Stimulated activated CD4-positive, alpha-beta T cell treated with anti-CD3 and anti-CD28 coated beads, Interleukin-1b, Interleukin-23, amount 100 ng/mL, for 1 hour (primary cell): ENCODE data around the gene EAF1.
"Not testable (repeated sequence)": the region's sequence is repeated elsewhere in the genome, so short reads cannot be mapped to it uniquely, and the experiment has no call there.

Experiments
- DNase-seq, 2 donors: peaks; one replicate each; pipeline ENCODE4 v3.0.0-alpha.2; 2020; ENCODE audit warnings: low read depth in 2 of 2

EAF1 gene

DNA sequence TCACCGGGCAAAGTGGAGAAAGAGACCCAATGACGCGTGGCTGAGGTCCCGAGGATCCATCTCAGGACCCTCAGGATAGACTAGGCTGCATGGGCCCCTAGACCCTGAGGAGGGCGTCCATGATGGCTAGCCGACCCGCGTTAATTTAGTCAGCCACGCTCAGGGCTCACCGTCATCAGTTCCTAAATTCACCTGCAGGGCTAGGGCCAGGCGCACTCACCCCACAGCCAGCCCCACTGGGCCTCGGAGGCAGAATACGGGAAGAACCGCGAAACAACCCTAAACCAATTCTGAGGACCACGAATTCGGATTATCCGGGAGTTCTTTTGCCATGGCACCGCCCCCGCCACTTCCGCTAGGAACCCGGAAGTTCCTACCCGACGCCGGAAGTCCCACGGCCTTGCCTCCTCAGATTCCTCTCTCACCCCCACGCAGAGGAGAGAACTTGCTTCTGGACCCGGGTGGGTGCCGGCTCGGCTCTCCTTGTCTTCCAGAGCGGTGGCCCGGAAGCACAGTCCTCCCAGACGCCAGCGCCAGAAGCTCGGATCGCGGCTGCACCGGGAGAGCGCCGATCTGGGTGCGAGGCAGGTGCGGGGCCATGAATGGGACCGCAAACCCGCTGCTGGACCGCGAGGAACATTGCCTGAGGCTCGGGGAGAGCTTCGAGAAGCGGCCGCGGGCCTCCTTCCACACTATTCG, at the start of gene EAF1, which contains the start of gene METTL6:
Gene EAF1, plus strand, starts transcription at position 417 of the 699 bp plus-strand sequence. Its CDS starts 182 bp downstream, at position 599.
Gene METTL6, minus strand, starts transcription at position 363 of the 699 bp plus-strand sequence. CDS start 1,033 bp downstream, outside the sequence.
- DNase-seq = peak; percentile 38 to 76

GRCh38 chr3:15377961-15378791, 49.2 kb upstream of the EAF1 start:
- peak; percentile 81 for DNase-seq

- no peak for DNase-seq
These were observed 46.2 kb upstream of the EAF1 start for GRCh38 chr3:15380980-15381890.

- no peak for DNase-seq
These were observed 44.9 kb upstream of the EAF1 start for GRCh38 chr3:15382405-15382923.

DNA sequence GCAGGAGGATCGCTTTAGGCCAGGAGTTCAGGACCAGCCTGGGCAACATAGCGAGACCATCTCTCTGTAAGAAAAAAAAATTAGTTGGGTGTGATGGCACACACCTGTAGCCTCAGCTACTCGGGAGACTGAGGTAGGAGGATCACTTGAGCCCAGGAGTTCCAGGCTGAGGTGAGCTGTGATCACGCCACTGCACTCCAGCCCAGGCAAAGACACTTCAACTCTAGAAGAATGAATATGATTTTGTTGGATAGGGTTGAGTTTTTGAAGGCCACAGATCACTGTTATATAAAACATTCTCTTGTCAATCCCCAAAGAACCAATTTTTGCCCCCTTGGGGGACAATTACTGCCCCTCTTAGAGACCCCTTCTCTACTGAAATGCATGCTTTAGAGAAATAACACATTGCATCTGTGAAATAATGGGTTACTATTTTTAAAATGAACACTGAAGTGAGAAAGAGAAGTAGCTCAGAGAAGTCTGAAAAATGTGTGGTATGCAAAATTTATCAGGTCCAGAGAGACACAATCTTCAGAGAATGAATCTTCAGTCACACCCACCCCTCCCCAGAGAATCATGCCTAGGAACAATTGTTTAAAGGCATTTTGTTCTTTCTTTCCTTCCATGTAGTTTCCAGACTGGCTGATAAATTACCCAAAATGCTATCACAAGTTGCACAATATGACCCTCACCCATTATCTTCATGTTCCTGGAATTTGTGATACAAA, 42.7 kb upstream of the EAF1 start:
- no peak for DNase-seq

GRCh38 chr3:15385238-15385695, 42.1 kb upstream of the EAF1 start:
- not testable (repeated sequence) for DNase-seq

- DNase-seq = no peak
These were observed 41.3 kb upstream of the EAF1 start for GRCh38 chr3:15385901-15386653.

- not testable (repeated sequence) for DNase-seq
These were observed 40.8 kb upstream of the EAF1 start for GRCh38 chr3:15386654-15386955.

DNA sequence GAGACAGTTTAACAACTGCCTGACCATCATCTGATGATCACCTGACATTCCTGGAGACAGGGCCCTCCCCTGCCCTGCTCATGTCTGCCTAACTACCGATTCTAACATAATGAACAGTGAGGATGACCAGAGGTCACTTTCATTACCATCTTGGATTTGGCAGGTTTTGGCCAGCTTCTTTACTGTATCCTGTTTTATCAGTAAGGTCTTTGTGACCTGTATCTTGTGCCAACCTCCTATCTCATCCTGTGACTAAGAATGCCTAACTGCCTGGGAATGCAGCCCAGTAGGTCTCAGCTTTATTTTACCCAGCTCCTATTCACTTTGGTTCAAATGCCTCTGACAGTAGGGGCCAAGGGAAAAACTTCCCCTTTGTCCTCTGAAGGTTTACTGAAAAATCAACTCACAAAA, 40.2 kb upstream of the EAF1 start:
- no peak for DNase-seq

GRCh38 chr3:15387735-15388134, 39.7 kb upstream of the EAF1 start:
- DNase-seq = no peak

GRCh38 chr3:15388335-15388734, 39.1 kb upstream of the EAF1 start:
- not testable (repeated sequence) for DNase-seq

DNA sequence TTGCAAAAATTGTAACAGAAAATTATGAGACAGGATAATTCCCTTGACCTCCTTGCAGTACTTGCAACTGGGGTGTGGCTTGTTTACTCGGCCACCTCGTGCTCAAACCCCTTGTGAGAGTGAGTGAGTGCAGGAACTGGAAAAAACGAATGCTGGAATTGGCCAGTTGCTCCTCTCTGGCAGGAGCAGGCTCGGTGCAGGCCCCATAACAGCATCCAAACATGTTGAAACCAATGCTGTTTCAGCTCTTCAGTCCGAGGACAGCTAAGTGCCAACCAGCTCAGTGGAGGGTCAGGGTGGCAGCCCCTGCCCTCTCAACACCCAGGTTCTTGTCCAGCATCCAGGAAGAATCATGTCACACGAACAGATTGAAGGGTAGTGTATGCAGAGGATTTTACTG, 36.9 kb upstream of the EAF1 start:
- no peak for DNase-seq

DNA sequence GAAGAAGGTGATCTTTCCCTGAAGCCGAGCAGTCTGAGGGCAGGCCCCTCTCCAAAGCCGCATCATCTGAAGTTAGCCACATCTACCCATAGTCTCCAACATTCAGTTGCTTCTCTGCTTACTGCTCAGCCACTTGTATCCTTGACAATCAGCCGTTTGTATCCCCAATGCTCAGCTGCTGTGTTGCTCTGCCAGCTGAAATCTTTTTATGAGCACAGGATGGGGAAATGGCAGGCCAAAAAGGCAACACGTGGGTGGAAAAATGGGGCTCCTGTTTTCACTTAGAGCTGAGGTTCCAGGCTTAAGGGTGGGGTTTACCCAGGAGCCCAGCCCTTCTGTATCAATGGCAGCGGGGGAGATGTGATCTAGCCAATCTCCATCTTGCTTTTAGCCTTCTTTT, 36.4 kb upstream of the EAF1 start:
- no peak for DNase-seq

GRCh38 chr3:15393252-15393651, 34.1 kb upstream of the EAF1 start:
- DNase-seq = not testable (repeated sequence)

- not testable (repeated sequence) for DNase-seq
These were observed 28.7 kb upstream of the EAF1 start for GRCh38 chr3:15398731-15399133.

DNA sequence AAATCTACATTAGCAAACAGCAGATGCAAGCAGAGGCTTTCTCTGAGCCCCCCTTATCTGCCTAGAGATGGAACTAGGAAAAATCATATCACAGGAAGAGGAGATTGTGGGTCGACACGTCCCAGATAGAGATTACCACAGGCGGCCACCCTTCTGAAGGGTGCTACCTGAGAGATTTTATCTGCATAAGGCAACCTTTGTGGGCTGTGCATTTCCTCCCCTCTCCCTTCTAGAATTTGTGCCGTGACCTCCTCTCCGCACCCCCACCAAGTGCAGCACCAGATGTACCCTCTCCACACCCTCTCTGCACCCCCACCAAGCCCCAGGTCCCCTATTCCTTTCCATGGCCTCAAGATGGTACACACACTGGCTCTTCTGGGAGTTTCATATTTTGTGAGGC, 27.4 kb upstream of the EAF1 start:
- DNase-seq = no peak

GRCh38 chr3:15401936-15402335, 25.5 kb upstream of the EAF1 start:
- DNase-seq = no peak

GRCh38 chr3:15403495-15403894, 23.9 kb upstream of the EAF1 start:
- DNase-seq = no peak

DNA sequence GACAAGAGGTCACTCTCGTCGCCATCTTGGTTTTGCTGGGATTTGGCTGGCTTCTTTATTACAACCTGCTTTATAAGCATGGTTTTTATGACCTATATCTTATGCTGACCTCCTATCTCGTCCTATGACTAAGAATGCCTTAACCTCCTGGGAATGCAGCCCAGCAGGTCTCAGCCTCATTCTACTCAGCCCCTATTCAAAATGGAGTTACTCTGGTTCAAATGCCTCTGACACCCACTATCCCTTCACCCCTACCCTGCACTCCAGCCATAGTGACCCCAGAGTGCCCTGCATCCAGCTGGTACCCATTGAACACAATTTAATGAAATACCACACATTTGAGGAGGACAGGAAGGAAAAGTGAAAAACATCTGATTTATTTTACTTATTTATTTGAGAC, 23.4 kb upstream of the EAF1 start:
- no peak for DNase-seq

DNA sequence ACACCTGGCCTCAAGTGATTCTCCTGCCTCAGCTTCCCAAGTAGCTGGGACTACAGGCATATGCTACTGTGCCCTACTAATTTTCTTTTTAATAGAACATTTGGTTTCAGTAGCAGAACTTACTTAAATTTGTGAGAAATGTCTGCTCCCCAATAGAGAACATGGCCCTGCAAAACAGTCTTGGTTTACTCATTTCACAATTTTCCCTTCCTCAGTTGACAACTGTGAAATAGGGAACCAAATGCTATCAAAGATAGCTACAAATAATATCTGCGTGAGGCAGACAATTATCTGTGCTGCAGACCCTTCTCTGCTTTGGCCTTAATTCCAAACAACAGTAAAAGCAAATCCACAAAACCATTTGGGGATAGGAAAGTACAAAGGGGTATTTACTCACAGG, 22.6 kb upstream of the EAF1 start:
- no peak for DNase-seq
